ENCODE measurements around the gene JOSD1. TPM values are rescaled to one million over a fixed set of nuclear protein-coding genes. Genes with fewer than 3 reads are reported as not detected.

Gene JOSD1
- total and polyA plus RNA-seq, 9 of the 15 experiments (the other 6 are each of a cell fraction or from before 2014, with no cell fraction given) = 8.9 to 39.1 (median 30.4) TPM

DNA sequence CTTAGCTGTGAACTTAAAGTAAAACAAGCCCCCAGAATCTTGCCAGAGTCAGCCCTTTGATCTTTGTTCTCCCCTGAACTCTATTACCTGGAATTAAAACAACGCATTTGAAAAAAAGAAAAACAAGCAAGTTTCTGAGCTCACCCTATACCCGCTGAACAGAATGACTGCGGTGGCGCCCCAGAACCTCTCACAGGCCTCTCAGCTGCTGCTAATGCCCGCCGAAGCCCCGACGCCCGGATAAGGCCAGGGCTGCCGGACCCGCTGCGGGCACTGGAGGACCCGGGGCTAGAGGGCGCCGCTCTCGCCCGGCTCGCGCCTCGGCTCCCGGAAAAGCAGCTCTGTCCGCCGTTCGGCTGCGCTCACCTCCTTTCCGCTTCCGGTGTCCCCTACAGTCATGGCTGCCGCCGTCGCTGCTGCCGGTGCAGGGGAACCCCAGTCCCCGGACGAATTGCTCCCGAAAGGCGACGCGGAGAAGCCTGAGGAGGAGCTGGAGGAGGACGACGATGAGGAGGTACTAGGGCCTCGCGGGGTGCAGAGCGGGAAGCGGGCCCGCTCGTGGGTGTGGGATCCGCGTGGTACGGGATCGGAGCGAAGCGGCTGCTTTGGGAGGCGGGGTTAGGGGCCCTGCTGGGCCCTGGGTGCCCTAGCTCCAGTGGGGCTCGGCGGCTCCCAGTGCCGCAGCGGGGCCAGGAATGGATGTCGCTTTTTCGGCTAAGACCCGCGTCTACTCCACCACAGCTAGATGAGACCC is 19.0 kb downstream of the JOSD1 start, which contains the start of gene TOMM22 (continued):
- TF ChIP-seq ETV1 (tag; conservative IDR thresholded peaks at IDR 0.05; ENCODE audit: low read depth) = peak; percentile 73
- peak; percentile 77 for TF ChIP-seq GTF2F1 (IDR thresholded peaks at IDR 0.05; ENCODE audit: low read depth, low read length)
- peak in 1 of 2 experiments; percentile 94; a peak in 2 of 4 replicates for TF ChIP-seq KDM4B (IDR thresholded peaks at IDR 0.05; ENCODE audit: borderline replicate concordance in 2 of 2, low read depth in 1 of 2)
- TF ChIP-seq MYC (IDR thresholded peaks at IDR 0.05; ENCODE audit: low read depth, low read length) = peak; percentile 77
- peak; percentile 83; the same call in 1 of the 2 replicates for TF ChIP-seq MYC (CRISPR knock-in tag; IDR thresholded peaks at IDR 0.05; ENCODE audit: borderline replicate concordance, low read depth)
- TF ChIP-seq GABPB1 (CRISPR knock-in tag; IDR thresholded peaks at IDR 0.05) = peak; percentile 96
- TF ChIP-seq EP300 (IDR thresholded peaks at IDR 0.05; ENCODE audit: low read length) = no peak
- TF ChIP-seq, protein P1, sequence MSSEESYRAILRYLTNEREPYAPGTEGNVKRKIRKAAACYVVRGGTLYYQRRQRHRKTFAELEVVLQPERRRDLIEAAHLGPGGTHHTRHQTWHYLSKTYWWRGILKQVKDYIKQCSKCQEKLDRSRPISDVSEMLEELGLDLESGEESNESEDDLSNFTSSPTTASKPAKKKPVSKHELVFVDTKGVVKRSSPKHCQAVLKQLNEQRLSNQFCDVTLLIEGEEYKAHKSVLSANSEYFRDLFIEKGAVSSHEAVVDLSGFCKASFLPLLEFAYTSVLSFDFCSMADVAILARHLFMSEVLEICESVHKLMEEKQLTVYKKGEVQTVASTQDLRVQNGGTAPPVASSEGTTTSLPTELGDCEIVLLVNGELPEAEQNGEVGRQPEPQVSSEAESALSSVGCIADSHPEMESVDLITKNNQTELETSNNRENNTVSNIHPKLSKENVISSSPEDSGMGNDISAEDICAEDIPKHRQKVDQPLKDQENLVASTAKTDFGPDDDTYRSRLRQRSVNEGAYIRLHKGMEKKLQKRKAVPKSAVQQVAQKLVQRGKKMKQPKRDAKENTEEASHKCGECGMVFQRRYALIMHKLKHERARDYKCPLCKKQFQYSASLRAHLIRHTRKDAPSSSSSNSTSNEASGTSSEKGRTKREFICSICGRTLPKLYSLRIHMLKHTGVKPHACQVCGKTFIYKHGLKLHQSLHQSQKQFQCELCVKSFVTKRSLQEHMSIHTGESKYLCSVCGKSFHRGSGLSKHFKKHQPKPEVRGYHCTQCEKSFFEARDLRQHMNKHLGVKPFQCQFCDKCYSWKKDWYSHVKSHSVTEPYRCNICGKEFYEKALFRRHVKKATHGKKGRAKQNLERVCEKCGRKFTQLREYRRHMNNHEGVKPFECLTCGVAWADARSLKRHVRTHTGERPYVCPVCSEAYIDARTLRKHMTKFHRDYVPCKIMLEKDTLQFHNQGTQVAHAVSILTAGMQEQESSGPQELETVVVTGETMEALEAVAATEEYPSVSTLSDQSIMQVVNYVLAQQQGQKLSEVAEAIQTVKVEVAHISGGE (CRISPR knock-in tag; IDR thresholded peaks at IDR 0.05) = peak; percentile 31 to 92 (median 81); a peak in 5 of 6 replicates
- TF ChIP-seq ARID1B (IDR thresholded peaks at IDR 0.05) = 0 out of 2 replicates have a peak, but pooled peaks have one; percentile 36
- TF ChIP-seq ATF7 (IDR thresholded peaks at IDR 0.05) = peak; percentile 55; the same call in 1 of the 2 replicates
- peak; percentile 79 to 98 (median 95) for TF ChIP-seq YY1 (IDR thresholded peaks at IDR 0.05; ENCODE audit: borderline replicate concordance in 1 of 3, control insufficient read depth in 1 of 3, extremely low read depth in 1 of 3, insufficient read depth in 3 of 3, insufficient read length in 1 of 3, insufficient replicate concordance in 2 of 3, low read depth in 1 of 3, low read length in 2 of 3)
- TF ChIP-seq E2F6 (IDR thresholded peaks at IDR 0.05; ENCODE audit: borderline replicate concordance in 1 of 2, extremely low read depth in 1 of 2, insufficient read depth in 1 of 2, insufficient read length in 1 of 2, low read depth in 1 of 2, low read length in 1 of 2, poor library complexity in 1 of 2, severe bottlenecking in 1 of 2) = peak; percentile 17 to 35
- TF ChIP-seq MAFF (IDR thresholded peaks at IDR 0.05; ENCODE audit: low read length) = no peak
- no peak for TF ChIP-seq KAT8 (IDR thresholded peaks at IDR 0.05; ENCODE audit: low read depth)
- no peak for TF ChIP-seq NFATC3 (IDR thresholded peaks at IDR 0.05)
- no peak for TF ChIP-seq ZEB2 (IDR thresholded peaks at IDR 0.05)
- no peak for TF ChIP-seq CBX8 (IDR thresholded peaks at IDR 0.05; ENCODE audit: borderline replicate concordance, extremely low read depth, low read depth, low read length, poor library complexity, severe bottlenecking)
- peak; percentile 68; the same call in 1 of the 2 replicates for TF ChIP-seq ELF2 (CRISPR knock-in tag; IDR thresholded peaks at IDR 0.05)
- no peak for TF ChIP-seq ZBTB5 (IDR thresholded peaks at IDR 0.05)

Data from K562 (cell line).